Measurements from ENCODE around the gene MRPL44. TPM values are rescaled to one million over a fixed set of nuclear protein-coding genes. Genes with fewer than 3 reads are reported as not detected.

The MRPL44 gene
- total RNA-seq, 1 donor from 2014 or later: 22.7 TPM

DNA sequence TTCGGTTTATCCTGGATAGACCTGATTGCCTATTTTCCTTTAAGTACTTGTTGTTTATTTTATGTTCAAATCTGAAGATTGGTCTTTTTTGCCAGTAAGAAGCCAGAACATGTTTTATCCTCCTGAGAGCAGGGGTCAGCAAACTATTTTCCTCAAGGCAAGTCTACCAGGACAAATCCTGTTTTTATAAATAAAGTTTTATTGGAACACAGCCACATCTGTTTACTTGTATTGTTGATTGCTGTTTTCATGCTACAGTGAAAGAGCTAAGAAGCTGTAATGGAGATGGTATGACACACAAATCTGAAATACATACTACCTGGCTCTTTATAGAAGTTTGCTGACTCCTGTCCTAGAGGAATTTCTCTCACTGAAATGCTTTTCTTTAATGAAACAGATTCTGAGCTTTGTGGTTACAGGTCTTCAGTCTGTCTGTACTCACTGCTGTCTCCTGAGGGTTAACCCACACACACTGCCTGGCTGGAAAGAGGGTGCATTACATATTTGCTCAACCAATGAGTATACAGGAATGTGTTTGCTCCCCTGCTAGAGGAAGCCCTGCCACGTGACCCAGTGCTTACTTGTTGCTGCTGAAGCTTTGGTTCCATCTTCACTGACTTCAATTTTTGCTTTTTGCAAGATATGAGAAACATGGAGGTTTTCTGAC, 22.6 kb downstream of the MRPL44 start:
- TF ChIP-seq, protein P1, sequence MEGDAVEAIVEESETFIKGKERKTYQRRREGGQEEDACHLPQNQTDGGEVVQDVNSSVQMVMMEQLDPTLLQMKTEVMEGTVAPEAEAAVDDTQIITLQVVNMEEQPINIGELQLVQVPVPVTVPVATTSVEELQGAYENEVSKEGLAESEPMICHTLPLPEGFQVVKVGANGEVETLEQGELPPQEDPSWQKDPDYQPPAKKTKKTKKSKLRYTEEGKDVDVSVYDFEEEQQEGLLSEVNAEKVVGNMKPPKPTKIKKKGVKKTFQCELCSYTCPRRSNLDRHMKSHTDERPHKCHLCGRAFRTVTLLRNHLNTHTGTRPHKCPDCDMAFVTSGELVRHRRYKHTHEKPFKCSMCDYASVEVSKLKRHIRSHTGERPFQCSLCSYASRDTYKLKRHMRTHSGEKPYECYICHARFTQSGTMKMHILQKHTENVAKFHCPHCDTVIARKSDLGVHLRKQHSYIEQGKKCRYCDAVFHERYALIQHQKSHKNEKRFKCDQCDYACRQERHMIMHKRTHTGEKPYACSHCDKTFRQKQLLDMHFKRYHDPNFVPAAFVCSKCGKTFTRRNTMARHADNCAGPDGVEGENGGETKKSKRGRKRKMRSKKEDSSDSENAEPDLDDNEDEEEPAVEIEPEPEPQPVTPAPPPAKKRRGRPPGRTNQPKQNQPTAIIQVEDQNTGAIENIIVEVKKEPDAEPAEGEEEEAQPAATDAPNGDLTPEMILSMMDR (IDR thresholded peaks at IDR 0.05): no peak
- Mint-ChIP-seq H3K4me3 (ENCODE audit: unreplicated experiment) (no peak overlapping the region), H3K27me3 (ENCODE audit: unreplicated experiment) (no peaks in the 10 kb centered on the region), H3K4me1 (ENCODE audit: unreplicated experiment) (peaks cover 7% of the 10 kb centered on the region), H3K27ac (ENCODE audit: unreplicated experiment) (no peak overlapping the region), H3K36me3 (ENCODE audit: unreplicated experiment) (no peaks in the 10 kb centered on the region), H3K9me3 (ENCODE audit: unreplicated experiment) (no peaks in the 10 kb centered on the region)
- DNase-seq (ENCODE audit: extremely low spot score, unreplicated experiment): no peak

DNA sequence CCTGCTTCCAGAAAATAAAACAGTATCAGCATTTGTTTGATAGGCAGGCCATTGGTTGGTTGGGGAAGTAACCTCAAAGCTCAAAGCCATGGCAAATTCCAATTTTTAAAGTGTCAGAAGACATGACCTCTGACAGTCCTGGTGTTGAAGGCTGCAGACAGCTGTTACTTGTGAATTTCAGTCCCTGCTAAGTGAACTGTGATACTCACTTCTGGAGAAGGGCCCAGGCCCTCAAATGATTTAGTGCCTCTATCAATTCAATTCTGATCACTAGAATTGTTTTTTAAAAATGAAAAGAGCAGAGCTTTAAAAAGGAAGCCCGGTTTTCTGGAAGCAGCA, 23.1 kb downstream of the MRPL44 start:
- H3K27ac Mint-ChIP-seq (ENCODE audit: unreplicated experiment): no peak overlapping the region

DNA sequence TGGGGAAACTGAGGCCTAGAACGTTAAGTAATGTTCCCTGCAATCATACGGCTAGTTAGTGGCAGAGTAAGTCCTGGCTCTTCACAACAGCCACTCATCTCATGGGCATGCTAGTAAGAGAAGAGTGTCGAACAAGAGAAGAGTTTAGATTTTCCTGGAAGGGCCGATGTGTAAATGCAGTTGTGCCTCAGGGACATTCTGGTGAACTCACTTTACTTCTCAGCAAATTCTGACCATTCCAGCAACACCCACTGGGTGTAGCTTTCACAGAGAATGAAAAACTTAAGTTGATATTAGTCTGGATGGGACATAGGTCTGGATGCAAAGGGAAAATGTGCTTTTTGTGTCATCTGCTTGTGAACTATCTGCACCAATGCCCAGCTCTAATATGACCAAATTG, 23.5 kb downstream of the MRPL44 start:
- no peak overlapping the region for H3K27ac Mint-ChIP-seq (ENCODE audit: unreplicated experiment)

More for the DNA sequence above, 23.1 kb downstream of the MRPL44 start:
- Mint-ChIP-seq H3K4me3 (ENCODE audit: unreplicated experiment) (no peak overlapping the region), H3K9me3 (ENCODE audit: unreplicated experiment) (no peaks in the 10 kb centered on the region), H3K27me3 (ENCODE audit: unreplicated experiment) (no peaks in the 10 kb centered on the region), H3K36me3 (ENCODE audit: unreplicated experiment) (no peaks in the 10 kb centered on the region), H3K4me1 (ENCODE audit: unreplicated experiment) (peaks cover 7% of the 10 kb centered on the region)
- DNase-seq (ENCODE audit: extremely low spot score, unreplicated experiment): no peak
- TF ChIP-seq, protein P1 (IDR thresholded peaks at IDR 0.05): no peak

DNA sequence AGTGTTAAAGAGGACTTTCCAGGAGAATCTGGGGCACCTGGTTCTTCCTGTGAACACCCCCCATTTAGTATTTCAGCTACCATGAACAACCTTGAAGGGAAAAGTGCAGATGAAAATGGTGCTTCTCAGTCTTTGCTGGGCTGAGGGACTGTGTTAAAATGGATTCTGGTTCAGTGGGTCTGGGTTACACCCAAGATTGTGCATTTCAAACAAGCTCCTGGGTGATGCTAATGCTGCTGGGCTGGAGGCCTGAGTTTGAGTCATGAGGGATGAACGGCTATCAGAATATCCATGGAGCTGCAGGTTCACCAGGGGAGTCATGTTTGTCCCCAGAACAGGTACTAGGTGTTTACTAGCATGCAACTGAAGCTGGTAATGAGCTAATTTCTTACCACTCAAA, 24.0 kb downstream of the MRPL44 start:
- peaks cover 3% of the 10 kb centered on the region for H3K36me3 Mint-ChIP-seq (ENCODE audit: unreplicated experiment)

More for the DNA sequence above, 23.5 kb downstream of the MRPL44 start:
- no peak for DNase-seq (ENCODE audit: extremely low spot score, unreplicated experiment)
- Mint-ChIP-seq H3K27me3 (ENCODE audit: unreplicated experiment) (no peaks in the 10 kb centered on the region), H3K4me3 (ENCODE audit: unreplicated experiment) (no peak overlapping the region), H3K4me1 (ENCODE audit: unreplicated experiment) (peaks cover 7% of the 10 kb centered on the region), H3K9me3 (ENCODE audit: unreplicated experiment) (no peaks in the 10 kb centered on the region), H3K36me3 (ENCODE audit: unreplicated experiment) (peaks cover under 1% of the 10 kb centered on the region)
- TF ChIP-seq, protein P1 (IDR thresholded peaks at IDR 0.05): no peak

DNA sequence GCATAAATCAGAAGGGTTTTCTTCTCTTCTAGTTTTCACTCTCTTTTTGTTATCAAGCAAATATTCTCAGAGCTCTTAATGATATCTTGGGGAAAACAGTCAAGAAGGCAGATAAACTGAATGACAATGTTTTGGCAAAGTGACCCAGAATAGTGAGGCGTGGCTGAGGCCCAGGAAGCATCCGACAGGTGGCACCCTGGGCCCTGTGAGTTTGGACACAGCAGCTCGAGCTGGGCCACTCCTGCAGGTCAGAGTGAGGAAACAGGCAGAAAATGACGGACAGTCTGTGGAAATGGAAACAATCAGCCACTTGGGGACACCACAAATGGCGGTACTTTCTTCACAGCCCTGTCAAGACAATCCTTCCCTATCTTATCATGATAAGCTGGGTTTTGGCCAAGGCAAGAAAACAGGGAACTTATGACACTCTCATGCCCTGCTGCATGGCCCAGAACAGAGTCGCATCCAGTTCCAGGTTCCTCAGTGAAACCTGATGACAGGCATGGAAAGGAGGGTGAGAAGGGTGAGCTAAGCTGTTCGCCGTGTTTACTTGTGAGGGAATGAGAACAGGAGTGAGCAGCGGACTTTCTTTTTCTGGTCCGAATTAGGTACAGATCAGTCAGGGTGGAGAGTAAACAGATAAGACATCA, 32.1 kb downstream of the MRPL44 start:
- H3K9me3 Mint-ChIP-seq (ENCODE audit: unreplicated experiment): no peaks in the 10 kb centered on the region

More for the DNA sequence above, 24.0 kb downstream of the MRPL44 start:
- Mint-ChIP-seq H3K4me3 (ENCODE audit: unreplicated experiment) (no peak overlapping the region), H3K27me3 (ENCODE audit: unreplicated experiment) (no peaks in the 10 kb centered on the region), H3K9me3 (ENCODE audit: unreplicated experiment) (no peaks in the 10 kb centered on the region), H3K27ac (ENCODE audit: unreplicated experiment) (no peak overlapping the region), H3K4me1 (ENCODE audit: unreplicated experiment) (peaks cover 7% of the 10 kb centered on the region)
- TF ChIP-seq, protein P1 (IDR thresholded peaks at IDR 0.05): no peak
- no peak for DNase-seq (ENCODE audit: extremely low spot score, unreplicated experiment)

More for the DNA sequence above, 32.1 kb downstream of the MRPL44 start:
- H3K4me3 Mint-ChIP-seq (ENCODE audit: unreplicated experiment): no peak overlapping the region
- H3K4me1 Mint-ChIP-seq (ENCODE audit: unreplicated experiment): peaks cover 3% of the 10 kb centered on the region
- H3K27ac Mint-ChIP-seq (ENCODE audit: unreplicated experiment): no peak overlapping the region
- no peaks in the 10 kb centered on the region for H3K27me3 Mint-ChIP-seq (ENCODE audit: unreplicated experiment)
- TF ChIP-seq, protein P1 (IDR thresholded peaks at IDR 0.05): no peak
- peaks cover 4% of the 10 kb centered on the region for H3K36me3 Mint-ChIP-seq (ENCODE audit: unreplicated experiment)
- DNase-seq (ENCODE audit: extremely low spot score, unreplicated experiment): no peak
